SK-N-MC (cell line): ENCODE data around the gene ATXN2.

Experiments used
- EZH2 ChIP-seq: fragments of 200-600 bp; sonication (generic); IDR thresholded peaks from one replicate; pipeline ENCODE4 v1.6.1; 2017; ENCODE audit warnings: antibody characterized with exemption
- FOXP2 ChIP-seq: optimal IDR thresholded peaks from 2 replicates; pipeline ENCODE3; 2011; ENCODE audit warnings: mild to moderate bottlenecking, moderate library complexity; ENCODE audit not compliant: insufficient read depth; ENCODE audit errors: extremely low read length, control extremely low read depth
- POLR2AphosphoS5 ChIP-seq: IDR thresholded peaks from 2 replicates; pipeline ENCODE4 v1.6.1; 2012; ENCODE audit warnings: mild to moderate bottlenecking, low read depth, low read length, borderline replicate concordance

GRCh38 chr12:111599453-111600204, 514 bp upstream of the ATXN2 start:
- no peak for TF ChIP-seq EZH2
- no peak for TF ChIP-seq FOXP2
- TF ChIP-seq POLR2AphosphoS5: peak; percentile 91
